HEK293T (cell line): ENCODE measurements around the gene PTP4A1.

Source experiments
- CTCF ChIA-PET: fragments of 350-600 bp; formaldehyde crosslinking; extraction: SDS; loops from one replicate; lab custom pipeline; 2021; ENCODE audit warnings: antibody characterized with exemption, inconsistent platforms; lab: Yijun Ruan, JAX
- POLR2A ChIA-PET: fragments of 350-600 bp; formaldehyde crosslinking; extraction: SDS; loops from one replicate; lab custom pipeline; 2020; ENCODE audit warnings: antibody characterized with exemption, inconsistent platforms; lab: Yijun Ruan, JAX
- DNase-seq: peaks from one replicate; pipeline ENCODE4 v3.0.0; 2012; ENCODE audit warnings: mixed read lengths; ENCODE audit errors: extremely low spot score
- ARNT ChIP-seq: fragments of 450-650 bp; IDR thresholded peaks from 2 replicates; pipeline ENCODE4 v1.6.1; 2017; ENCODE audit warnings: mild to moderate bottlenecking
- BHLHE40 ChIP-seq: fragments of 450-650 bp; IDR thresholded peaks from 2 replicates; pipeline ENCODE4 v1.6.1; 2016; ENCODE audit warnings: mild to moderate bottlenecking, moderate library complexity, borderline replicate concordance
- CTBP1 ChIP-seq: fragments of 450-650 bp; IDR thresholded peaks from 2 replicates; pipeline ENCODE4 v1.6.1; 2016; ENCODE audit warnings: borderline replicate concordance
- ELF4 ChIP-seq: fragments of 450-650 bp; IDR thresholded peaks from 2 replicates; pipeline ENCODE4 v1.6.1; 2017; ENCODE audit warnings: antibody characterized with exemption
- FOXA1 ChIP-seq: fragments of 450-650 bp; IDR thresholded peaks from 2 replicates; pipeline ENCODE4 v1.6.1; 2016; ENCODE audit warnings: mild to moderate bottlenecking
- FOXK2 ChIP-seq: fragments of 450-650 bp; IDR thresholded peaks from 2 replicates; pipeline ENCODE4 v1.6.1; 2016; ENCODE audit warnings: mild to moderate bottlenecking
- FOXM1 ChIP-seq: fragments of 450-650 bp; IDR thresholded peaks from 2 replicates; pipeline ENCODE4 v1.6.1; 2017; ENCODE audit warnings: mild to moderate bottlenecking, borderline replicate concordance
- HDGF ChIP-seq: fragments of 450-650 bp; IDR thresholded peaks from 2 replicates; pipeline ENCODE4 v1.6.1; 2017; ENCODE audit warnings: antibody characterized with exemption, borderline replicate concordance
- L3MBTL2 ChIP-seq: fragments of 450-650 bp; conservative IDR thresholded peaks from 2 replicates; pipeline ENCODE4 v1.6.1; 2016; ENCODE audit warnings: mild to moderate bottlenecking
- LEF1 ChIP-seq: fragments of 450-650 bp; IDR thresholded peaks from 2 replicates; pipeline ENCODE4 v1.6.1; 2017; ENCODE audit warnings: mild to moderate bottlenecking, borderline replicate concordance
- NFRKB ChIP-seq: fragments of 450-650 bp; IDR thresholded peaks from 2 replicates; pipeline ENCODE4 v1.6.1; 2016; ENCODE audit warnings: mild to moderate bottlenecking, moderate library complexity
- SP1 ChIP-seq: fragments of 450-650 bp; IDR thresholded peaks from 2 replicates; pipeline ENCODE4 v1.6.1; 2017
- SUZ12 ChIP-seq: fragments of 450-650 bp; IDR thresholded peaks from 2 replicates; pipeline ENCODE4 v1.6.1; 2016; ENCODE audit warnings: mild to moderate bottlenecking
- TARDBP ChIP-seq: fragments of 450-650 bp; IDR thresholded peaks from 2 replicates; pipeline ENCODE4 v1.6.1; 2016
- ZNF384 ChIP-seq: fragments of 450-650 bp; IDR thresholded peaks from 2 replicates; pipeline ENCODE4 v1.6.1; 2016
- TF ChIP-seq, protein P1 (sequence below): fragments of 450-650 bp; IDR thresholded peaks from 2 replicates; pipeline ENCODE4 v1.6.1; 2016

The PTP4A1 gene

DNA sequence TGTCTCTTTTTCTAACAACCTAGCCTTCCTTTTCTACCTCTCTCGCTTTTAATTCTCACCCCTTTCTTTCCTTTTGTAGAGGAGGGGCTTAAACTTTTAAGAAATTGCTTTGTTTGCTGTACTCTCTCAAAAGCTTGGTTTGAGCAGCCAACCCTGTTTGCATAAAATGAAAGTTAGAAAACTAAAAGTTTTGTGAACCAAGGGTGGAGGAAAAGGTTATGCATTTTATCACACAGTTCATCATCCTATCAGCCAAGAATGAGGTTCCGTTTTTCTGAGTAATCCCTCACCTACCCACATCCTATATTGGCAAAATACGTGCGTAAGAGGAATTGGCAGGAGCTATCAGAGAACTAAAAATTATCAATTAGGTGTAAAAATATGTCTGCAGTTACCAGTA is 42.8 kb upstream of the PTP4A1 start:
- POLR2A ChIA-PET: no interaction called here
- DNase-seq: no peak
- no peak for TF ChIP-seq FOXA1
- TF ChIP-seq FOXK2: no peak
- TF ChIP-seq LEF1: no peak
- no peak for TF ChIP-seq ARNT
- CTCF ChIA-PET: no interaction called here

DNA sequence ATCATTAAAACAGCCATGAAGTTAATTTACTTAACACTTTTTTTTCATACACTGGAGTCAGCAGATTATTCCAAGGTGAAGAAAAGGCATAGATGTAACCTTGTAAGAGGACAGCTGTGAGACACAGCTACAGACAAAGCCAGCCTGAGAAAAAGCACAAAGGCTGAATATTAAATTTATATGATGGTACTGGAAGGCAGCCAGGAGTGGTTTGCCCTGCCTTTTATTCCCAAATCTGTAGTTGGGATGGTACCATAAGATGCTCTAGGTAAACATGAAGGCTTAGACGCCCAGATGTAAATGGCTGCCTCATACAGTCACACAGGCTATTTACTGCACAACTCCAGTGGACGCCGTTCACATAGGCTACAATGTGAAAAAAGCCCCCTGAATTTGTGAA is 42.1 kb upstream of the PTP4A1 start:
- ChIA-PET POLR2A (interaction anchor here (1.1 kb wide), 1 partner anchor 9 kb away, joined by 5 read pairs; no protein-coding TSS in a partner anchor), CTCF (no interaction called here)
- no peak for TF ChIP-seq TARDBP
- TF ChIP-seq FOXA1: no peak
- TF ChIP-seq ZNF384: no peak
- TF ChIP-seq ELF4: no peak
- TF ChIP-seq, protein P1, sequence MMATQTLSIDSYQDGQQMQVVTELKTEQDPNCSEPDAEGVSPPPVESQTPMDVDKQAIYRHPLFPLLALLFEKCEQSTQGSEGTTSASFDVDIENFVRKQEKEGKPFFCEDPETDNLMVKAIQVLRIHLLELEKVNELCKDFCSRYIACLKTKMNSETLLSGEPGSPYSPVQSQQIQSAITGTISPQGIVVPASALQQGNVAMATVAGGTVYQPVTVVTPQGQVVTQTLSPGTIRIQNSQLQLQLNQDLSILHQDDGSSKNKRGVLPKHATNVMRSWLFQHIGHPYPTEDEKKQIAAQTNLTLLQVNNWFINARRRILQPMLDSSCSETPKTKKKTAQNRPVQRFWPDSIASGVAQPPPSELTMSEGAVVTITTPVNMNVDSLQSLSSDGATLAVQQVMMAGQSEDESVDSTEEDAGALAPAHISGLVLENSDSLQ: no peak
- DNase-seq: no peak

GRCh38 chr6:63530991-63531390 is 41.3 kb upstream of the PTP4A1 start:
- no peak for DNase-seq
- no peak for TF ChIP-seq SUZ12
- no peak for TF ChIP-seq BHLHE40
- TF ChIP-seq FOXA1: no peak
- no peak for TF ChIP-seq ARNT
- TF ChIP-seq FOXK2: no peak
- no peak for TF ChIP-seq NFRKB
- no peak for TF ChIP-seq HDGF
- TF ChIP-seq ZNF384: no peak
- TF ChIP-seq L3MBTL2: no peak
- TF ChIP-seq, protein P1: no peak
- CTCF ChIA-PET: no interaction called here
- POLR2A ChIA-PET: interaction anchor here (1.1 kb wide), 1 partner anchor 10 kb away, joined by 5 read pairs; no protein-coding TSS in a partner anchor

GRCh38 chr6:63533026-63533425 is 39.3 kb upstream of the PTP4A1 start:
- ChIA-PET POLR2A (no interaction called here), CTCF (no interaction called here)
- TF ChIP-seq FOXA1 (no peak), CTBP1 (no peak), FOXK2 (no peak), L3MBTL2 (no peak), HDGF (no peak), LEF1 (no peak), TARDBP (no peak)
- TF ChIP-seq, protein P1: no peak
- no peak for DNase-seq

- POLR2A ChIA-PET: no interaction called here
- TF ChIP-seq FOXM1 (no peak), SP1 (no peak), CTBP1 (no peak), LEF1 (no peak), ARNT (no peak), FOXA1 (no peak), BHLHE40 (no peak), L3MBTL2 (no peak), ZNF384 (no peak), SUZ12 (no peak), FOXK2 (no peak), ELF4 (no peak), TARDBP (no peak), HDGF (no peak), NFRKB (no peak)
- TF ChIP-seq, protein P1: no peak
- CTCF ChIA-PET: interaction anchor here (0.6 kb wide), 1 partner anchor 11 kb away, joined by 4 read pairs; no protein-coding TSS in a partner anchor
These were observed 38.3 kb upstream of the PTP4A1 start for GRCh38 chr6:63533952-63534351.

GRCh38 chr6:63537201-63537958 is 34.9 kb upstream of the PTP4A1 start:
- POLR2A ChIA-PET: interaction anchor here (1.6 kb wide), 1 partner anchor 36 kb away, joined by 5 read pairs; no protein-coding TSS in a partner anchor
- TF ChIP-seq SP1 (no peak), FOXA1 (no peak), L3MBTL2 (no peak), ZNF384 (no peak), TARDBP (no peak), ARNT (no peak), NFRKB (no peak), BHLHE40 (no peak), ELF4 (no peak), LEF1 (no peak), FOXM1 (no peak), FOXK2 (no peak)
- TF ChIP-seq, protein P1: no peak
- DNase-seq: no peak
- CTCF ChIA-PET: no interaction called here

More at GRCh38 chr6:63533952-63534351, 38.3 kb upstream of the PTP4A1 start:
- no peak for DNase-seq
